ES-I3 (cell line): Measurements from ENCODE around the gene MRPL40.
A peak's percentile ranks its signal among the peaks of the same experiment; 100 is the strongest.
"Not testable (repeated sequence)": the region's sequence is repeated elsewhere in the genome, so short reads cannot be mapped to it uniquely, and the experiment has no call there.

Source experiments
- H3K36me3 ChIP-seq: 2 replicates; pipeline ENCODE4 v1.6.1; 2013; ENCODE audit warnings: mild to moderate bottlenecking, low read length, control low read depth, moderate library complexity; ENCODE audit not compliant: insufficient read depth
- H3K4me1 ChIP-seq: 2 replicates; pipeline ENCODE4 v1.6.1; 2013; ENCODE audit warnings: mild to moderate bottlenecking, control low read depth, low read length; ENCODE audit not compliant: insufficient read depth
- H3K9ac ChIP-seq: 2 replicates; pipeline ENCODE4 v1.6.1; 2013; ENCODE audit warnings: low read depth, mild to moderate bottlenecking, low read length, moderate library complexity
- H3K9me3 ChIP-seq: 2 replicates; pipeline ENCODE4 v1.6.1; 2013; ENCODE audit warnings: mild to moderate bottlenecking, low read length, moderate library complexity; ENCODE audit not compliant: control insufficient read depth, insufficient read depth

The MRPL40 gene

DNA sequence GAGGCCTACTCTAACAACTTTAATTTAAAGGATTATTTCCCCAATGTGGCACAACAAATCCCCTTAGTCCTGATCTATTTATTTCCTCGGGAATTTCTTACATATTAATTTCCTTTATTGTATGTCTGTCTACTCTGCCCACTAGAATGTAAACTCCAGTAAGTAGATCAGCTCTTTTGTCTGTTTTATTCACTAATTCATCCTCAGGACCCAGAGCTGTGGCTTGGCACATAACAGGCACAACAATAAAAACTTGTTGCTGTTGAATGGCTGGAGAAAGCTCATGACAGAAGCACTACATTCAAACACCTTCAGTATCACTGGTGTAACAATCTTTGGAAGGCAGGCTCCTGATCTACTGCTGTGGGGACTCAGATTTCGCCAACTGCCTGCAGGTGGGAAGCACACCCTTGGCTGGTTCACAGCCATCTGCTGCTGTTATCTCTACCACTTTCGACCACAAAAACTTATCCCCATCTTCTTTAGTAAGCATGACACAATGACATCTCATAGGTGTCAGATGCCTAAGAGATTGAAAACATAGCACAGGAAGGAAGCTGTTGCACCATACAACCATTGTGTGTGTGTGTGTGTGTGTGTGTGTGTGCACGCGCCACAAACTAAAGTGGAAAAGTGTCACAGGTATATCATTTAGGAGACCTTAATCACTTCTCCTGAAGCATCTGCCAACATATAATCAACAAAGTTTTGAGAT is 12.7 kb upstream of the MRPL40 start:
- Histone ChIP-seq H3K36me3 (peaks cover 4% of the 10 kb centered on the region; the same call in 1 of the 2 replicates), H3K4me1 (peaks cover 12% of the 10 kb centered on the region), H3K9ac (no peak overlapping the region), H3K9me3 (no peaks in the 10 kb centered on the region)

DNA sequence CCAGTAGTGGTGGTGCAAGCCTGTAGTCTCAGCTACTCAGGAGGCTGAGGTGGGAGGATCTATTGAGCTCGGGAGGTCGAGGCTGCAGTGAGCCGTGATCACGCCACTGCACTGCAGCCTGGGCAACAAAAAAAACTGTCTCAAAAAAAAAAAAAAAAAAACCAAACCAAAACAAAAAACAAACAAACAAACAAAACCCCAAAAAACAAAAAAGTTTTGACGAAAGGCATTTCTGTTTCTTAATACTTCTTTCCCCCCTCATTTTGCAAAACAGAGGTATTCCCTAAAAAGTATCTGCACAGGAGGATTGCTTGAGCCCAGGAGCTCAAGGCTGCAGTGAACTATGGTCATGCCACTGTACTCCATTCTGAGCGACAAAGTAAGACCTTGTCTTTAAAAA is 12.0 kb upstream of the MRPL40 start:
- no peaks in the 10 kb centered on the region for H3K9me3 ChIP-seq
- H3K4me1 ChIP-seq = peaks cover 12% of the 10 kb centered on the region
- peaks cover 4% of the 10 kb centered on the region; the same call in 1 of the 2 replicates for H3K36me3 ChIP-seq
- H3K9ac ChIP-seq = no peak overlapping the region

DNA sequence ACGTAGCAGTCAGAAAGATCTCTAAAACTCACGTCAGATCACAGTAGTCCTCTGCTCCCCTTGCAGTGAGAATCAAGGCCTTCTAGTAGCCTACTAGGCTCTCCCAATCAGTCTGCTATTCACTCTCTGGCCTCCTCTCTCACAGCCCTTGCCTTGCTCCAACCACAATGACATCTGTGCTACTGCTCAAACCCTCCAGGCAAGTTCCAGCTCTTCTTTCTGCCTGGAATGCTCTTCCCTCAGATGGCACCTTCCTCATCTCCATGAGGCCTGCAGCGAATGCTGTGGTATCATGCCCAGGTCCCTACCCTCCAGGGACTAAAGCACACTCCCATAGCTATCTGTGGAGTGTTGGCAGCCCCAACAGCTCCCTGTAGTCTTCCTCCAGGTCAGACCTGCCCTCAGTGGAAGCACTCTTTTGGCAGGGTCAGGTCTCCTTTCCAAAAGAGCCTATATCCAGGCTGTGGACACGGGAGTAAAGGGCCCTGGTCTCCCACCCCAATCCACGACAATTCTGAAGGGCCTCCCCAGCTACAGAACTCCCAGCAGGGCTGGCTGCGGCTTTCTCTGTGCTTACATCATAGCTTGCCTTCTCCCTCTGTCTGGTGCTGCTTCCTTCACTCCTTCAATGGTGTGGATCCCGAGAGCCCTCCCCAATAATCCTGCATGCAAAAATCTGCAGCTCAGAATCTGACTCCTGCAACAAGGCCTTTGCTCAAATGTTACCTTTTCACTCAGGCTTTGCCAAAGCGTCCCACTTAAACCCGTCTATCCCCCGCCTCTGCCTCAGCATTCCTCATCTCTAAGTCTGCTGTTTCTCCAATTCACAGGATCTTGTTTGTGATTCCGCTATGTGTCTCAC is 9.7 kb upstream of the MRPL40 start:
- H3K9ac ChIP-seq = no peak overlapping the region
- H3K4me1 ChIP-seq = peaks cover 12% of the 10 kb centered on the region
- peaks cover 4% of the 10 kb centered on the region; the same call in 1 of the 2 replicates for H3K36me3 ChIP-seq
- H3K9me3 ChIP-seq = no peaks in the 10 kb centered on the region

DNA sequence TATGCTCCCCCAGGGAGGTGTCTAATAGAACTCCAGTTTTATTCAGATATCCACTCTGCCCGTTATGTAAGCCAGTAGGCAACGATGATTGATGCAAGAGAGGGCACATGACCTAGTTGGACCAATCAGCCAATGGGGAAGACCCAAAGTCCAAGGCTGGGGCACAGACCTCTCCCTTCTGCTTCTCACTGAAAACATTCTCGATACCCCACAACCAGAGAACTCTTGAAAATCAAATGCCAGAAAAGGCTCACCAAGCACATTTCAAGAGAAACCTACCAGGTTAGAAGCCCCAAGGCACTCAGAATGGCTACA is 8.2 kb upstream of the MRPL40 start:
- Histone ChIP-seq H3K9me3 (no peaks in the 10 kb centered on the region), H3K4me1 (peaks cover 12% of the 10 kb centered on the region), H3K9ac (no peak overlapping the region), H3K36me3 (peaks cover 4% of the 10 kb centered on the region; the same call in 1 of the 2 replicates)

DNA sequence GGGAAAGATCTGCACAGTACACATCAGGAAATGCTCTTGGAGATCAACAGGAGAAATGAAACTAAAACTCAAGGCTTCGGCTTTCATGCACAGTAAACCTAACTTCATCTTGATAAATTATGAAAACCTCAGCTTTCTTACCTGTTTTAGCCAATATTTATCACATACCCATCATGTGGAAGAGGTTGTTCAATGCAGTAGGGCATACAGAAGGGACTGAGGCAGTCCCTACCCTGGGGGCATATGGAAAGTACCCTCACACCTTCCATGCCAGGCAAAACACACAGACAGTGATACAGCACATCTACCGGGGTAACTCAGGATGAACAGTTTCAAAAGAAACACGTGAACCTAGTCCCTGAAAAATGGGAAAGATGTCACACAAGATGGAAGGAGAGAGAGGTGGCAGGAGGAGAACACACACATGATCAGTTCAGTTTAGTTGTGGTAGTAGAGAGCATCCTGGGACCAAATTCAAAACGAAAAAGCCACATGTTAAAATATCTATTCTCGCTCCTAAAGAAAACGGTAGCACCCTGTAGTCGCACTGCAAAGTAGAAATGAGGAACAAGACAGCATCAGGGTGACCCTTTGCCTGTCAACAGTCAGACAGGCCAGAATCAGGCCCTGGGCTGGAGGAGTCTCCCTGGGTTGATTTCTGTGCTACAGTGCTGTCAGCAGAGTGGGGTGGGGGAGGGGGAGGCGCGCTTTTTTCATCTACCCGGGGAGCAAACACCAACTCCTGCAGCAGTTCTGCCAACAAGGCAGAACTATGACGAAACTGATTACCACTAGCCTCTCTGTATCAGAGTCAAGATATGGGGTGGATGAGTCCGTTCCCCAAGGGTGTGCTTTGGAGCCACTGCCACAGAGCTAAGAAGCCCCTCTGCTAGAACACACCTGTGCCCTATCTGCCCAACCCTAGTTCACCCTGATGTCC is 2.1 kb upstream of the MRPL40 start:
- H3K4me1 ChIP-seq = 0 out of 2 replicates have a peak, but pooled peaks cover 4% of the 10 kb centered on the region
- peaks cover under 1% of the 10 kb centered on the region; the same call in 1 of the 2 replicates for H3K36me3 ChIP-seq

DNA sequence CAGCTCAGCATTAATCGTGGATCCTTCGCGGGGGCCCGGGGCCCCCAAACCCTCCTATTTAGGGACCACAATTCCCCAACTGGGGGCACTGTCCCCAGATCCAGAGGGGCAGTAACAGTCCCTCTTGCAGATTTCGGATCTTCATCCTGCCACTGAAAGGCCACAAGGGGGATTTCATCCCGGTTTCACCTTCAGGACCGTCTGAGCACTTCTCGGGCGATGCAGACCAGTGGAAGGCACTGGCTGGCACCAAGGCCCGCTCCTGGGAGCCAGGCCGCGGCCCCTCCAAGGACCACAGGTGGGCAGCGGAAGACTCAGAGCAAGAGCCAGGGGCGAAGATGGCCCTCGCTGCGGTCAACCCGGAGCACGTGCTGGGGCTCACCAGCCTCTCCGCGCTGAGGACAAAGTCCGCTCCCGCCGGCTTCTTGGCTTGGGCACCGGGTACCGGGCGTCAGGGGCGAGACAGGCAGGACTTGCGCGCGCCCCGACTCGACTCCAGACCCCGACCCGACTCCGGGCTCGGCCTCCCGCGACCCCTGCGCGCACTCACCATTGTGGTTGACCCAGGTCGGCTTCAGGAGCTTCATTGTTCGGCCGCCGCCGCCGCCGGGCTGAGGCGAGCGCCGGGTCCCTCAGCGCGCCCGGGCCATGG is 1.3 kb upstream of the MRPL40 start:
- no peaks in the 10 kb centered on the region for H3K9me3 ChIP-seq
- H3K36me3 ChIP-seq = peaks cover 4% of the 10 kb centered on the region; the same call in 1 of the 2 replicates

More for the DNA sequence above, 2.1 kb upstream of the MRPL40 start:
- Histone ChIP-seq H3K9me3 (no peaks in the 10 kb centered on the region), H3K9ac (peak overlapping the region; percentile 59)

GRCh38 chr22:19431649-19432132 is 654 bp upstream of the MRPL40 start, which contains the start of gene HIRA:
Gene HIRA, minus strand, starts transcription at chr22:19431733. Its CDS starts 257 bp downstream, at chr22:19431476.
- Histone ChIP-seq H3K4me1 (0 out of 2 replicates have a peak, but pooled peaks cover 4% of the 10 kb centered on the region), H3K36me3 (peaks cover 4% of the 10 kb centered on the region; the same call in 1 of the 2 replicates), H3K9me3 (no peaks in the 10 kb centered on the region), H3K9ac (peak within 1 kb of the TSS; percentile 81)

More for the DNA sequence above, 1.3 kb upstream of the MRPL40 start:
- 0 out of 2 replicates have a peak, but pooled peaks cover 4% of the 10 kb centered on the region for H3K4me1 ChIP-seq
- H3K9ac ChIP-seq = peak overlapping the region; percentile 59

GRCh38 chr22:19434401-19434800 is 2.1 kb downstream of the MRPL40 start:
- Histone ChIP-seq H3K36me3 (peaks cover 7% of the 10 kb centered on the region; the same call in 1 of the 2 replicates), H3K9me3 (no peaks in the 10 kb centered on the region), H3K4me1 (0 out of 2 replicates have a peak, but pooled peaks cover 4% of the 10 kb centered on the region), H3K9ac (no peak overlapping the region)

DNA sequence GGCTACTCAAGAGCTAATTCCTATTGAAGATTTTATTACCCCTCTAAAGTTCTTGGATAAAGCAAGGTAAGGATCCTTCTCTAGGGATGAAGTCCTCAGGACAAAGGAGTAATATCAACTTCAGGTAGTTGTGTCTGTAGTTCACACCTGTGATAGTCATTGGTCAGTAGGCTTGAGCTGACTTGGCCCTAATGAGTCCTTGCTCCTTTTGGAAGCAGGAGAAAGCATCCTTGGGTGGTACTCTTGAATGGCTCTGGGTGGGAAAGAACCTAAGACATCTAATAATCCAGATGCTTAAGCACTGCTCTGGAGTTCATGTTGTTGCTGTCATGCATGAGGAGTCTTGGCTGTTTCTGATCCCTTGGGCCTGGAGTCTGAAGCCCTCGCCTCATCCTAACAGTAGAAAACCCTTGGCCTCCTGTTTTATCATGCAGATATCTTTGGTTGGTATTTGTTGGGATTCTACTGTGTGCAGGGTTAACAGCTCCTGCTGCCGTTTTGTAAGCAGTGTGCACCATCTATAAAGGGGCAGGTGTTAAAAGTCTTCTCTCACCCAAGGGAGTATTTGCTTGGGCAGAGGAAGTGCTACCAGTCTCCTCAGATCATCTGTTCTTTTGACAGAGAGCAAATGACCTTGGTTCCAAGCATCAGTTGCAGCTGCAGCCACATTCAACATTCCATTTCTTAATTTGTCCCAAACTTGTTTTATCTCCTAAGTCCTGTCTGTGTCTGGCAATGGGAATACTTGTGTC is 2.7 kb downstream of the MRPL40 start:
- peaks cover 7% of the 10 kb centered on the region; the same call in 1 of the 2 replicates for H3K36me3 ChIP-seq
- 0 out of 2 replicates have a peak, but pooled peaks cover 3% of the 10 kb centered on the region for H3K4me1 ChIP-seq
- H3K9me3 ChIP-seq = no peaks in the 10 kb centered on the region
- H3K9ac ChIP-seq = no peak overlapping the region

- H3K9ac ChIP-seq, H3K4me1 ChIP-seq, H3K9me3 ChIP-seq, H3K36me3 ChIP-seq: not testable (repeated sequence)
Measured at GRCh38 chr22:19436444-19437161, 4.3 kb downstream of the MRPL40 start.

- Histone ChIP-seq H3K36me3 (peaks cover 7% of the 10 kb centered on the region; the same call in 1 of the 2 replicates), H3K9ac (no peak overlapping the region), H3K9me3 (no peaks in the 10 kb centered on the region), H3K4me1 (no peaks in the 10 kb centered on the region)
Measured at GRCh38 chr22:19438298-19438697, 6.0 kb downstream of the MRPL40 start.

DNA sequence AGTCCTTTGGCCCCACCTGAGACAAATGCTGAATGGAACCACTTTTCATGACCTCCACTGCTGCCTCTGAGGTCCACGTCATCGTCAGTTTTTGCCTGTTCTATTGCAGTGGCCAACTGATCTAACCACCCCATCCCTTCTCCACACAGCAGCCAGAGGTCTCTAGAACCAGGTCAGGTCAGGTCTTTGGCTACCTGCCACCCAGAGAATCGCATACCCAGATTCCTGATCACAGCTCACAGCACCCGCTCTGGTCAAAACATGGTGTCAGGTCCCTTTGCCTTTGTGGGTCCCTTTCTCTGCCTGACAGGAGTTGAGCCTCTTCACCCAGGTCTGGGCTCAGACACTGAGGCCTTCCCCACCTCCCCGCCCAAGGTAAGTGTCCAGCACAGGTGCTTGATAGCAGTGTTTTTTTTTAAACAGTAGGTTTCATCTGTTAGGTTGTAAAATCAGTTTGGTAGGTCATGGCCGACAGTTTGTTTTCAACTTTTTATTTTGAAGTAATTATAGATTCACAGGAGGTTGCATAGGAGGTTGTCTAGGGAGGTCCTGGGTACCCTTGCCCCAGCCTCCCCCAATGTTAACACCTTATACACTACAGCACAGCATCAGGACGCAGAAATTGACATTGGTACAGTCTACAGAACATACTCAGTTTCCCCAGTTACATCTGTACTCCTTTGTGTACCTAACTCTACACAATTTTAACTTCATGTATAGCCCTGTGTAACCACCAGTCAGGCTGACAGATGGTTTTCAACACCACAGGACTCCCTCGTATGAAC is 8.3 kb downstream of the MRPL40 start:
- no peaks in the 10 kb centered on the region for H3K9me3 ChIP-seq
- 0 out of 2 replicates have a peak, but pooled peaks cover 3% of the 10 kb centered on the region for H3K36me3 ChIP-seq
- no peak overlapping the region for H3K9ac ChIP-seq
- H3K4me1 ChIP-seq = no peaks in the 10 kb centered on the region
